ENCODE results near the gene ZNF385D. TPM values are rescaled to one million over a fixed set of nuclear protein-coding genes. Genes with fewer than 3 reads are reported as not detected.

The ZNF385D gene
- total RNA-seq, 1 experiment from 2014 or later = not detected

GRCh38 chr3:21466476-21466875, 284.5 kb downstream of the ZNF385D start:
- no peaks in the 10 kb centered on the region for H3K36me3 ChIP-seq (ENCODE audit: control insufficient read depth in 1 of 2, insufficient read depth in 2 of 2, low read length in 2 of 2)
- ChIA-PET RAD21 (ENCODE audit: low non-redundant PET in 1 of 2, low total read pairs in 2 of 2, uncharacterized antibody in 2 of 2, unreplicated experiment in 2 of 2) (no interaction called here), CTCF (no interaction called here), POLR2A (no interaction called here)
- H3K4me3 ChIP-seq (replicated peaks in 1 of 2; ENCODE audit: low read depth in 1 of 2, low read length in 2 of 2) = no peak overlapping the region
- intact Hi-C loops (cut with micrococcal nuclease) = no loop called here
- ATAC-seq (no peak), DNase-seq (ENCODE audit: low read depth, low spot score) (no peak)
- H3K4me1 ChIP-seq (ENCODE audit: control insufficient read depth in 1 of 2, insufficient read depth in 2 of 2, low read length in 2 of 2) = no peaks in the 10 kb centered on the region
- no peaks in the 10 kb centered on the region for H3K79me2 ChIP-seq (ENCODE audit: insufficient read depth, low read length)
- H3K27ac ChIP-seq (ENCODE audit: low read depth, low read length) = no peak overlapping the region
- no TSS peak for BruUV-seq (replicated peaks)
- no peak overlapping the region for H2AFZ ChIP-seq (ENCODE audit: low read depth, low read length, poor library complexity, severe bottlenecking)
- no peak overlapping the region for H3K4me2 ChIP-seq (ENCODE audit: low read length)
- H3K27me3 ChIP-seq (ENCODE audit: insufficient read depth, low read length) = no peaks in the 10 kb centered on the region
- peaks cover under 1 to 6% of the 10 kb centered on the region in 2 experiments; a peak in 1 of 4 replicates for H3K9me3 ChIP-seq (ENCODE audit: control insufficient read depth in 1 of 2, insufficient read depth in 1 of 2, low read depth in 1 of 2, low read length in 2 of 2)
- no peak overlapping the region for H3K9ac ChIP-seq (ENCODE audit: low read length)
- TF ChIP-seq SRF (IDR thresholded peaks at IDR 0.05; ENCODE audit: low read depth) (no peak), SP1 (IDR thresholded peaks at IDR 0.05; ENCODE audit: low read depth) (no peak), TCF7L2 (IDR thresholded peaks at IDR 0.05; ENCODE audit: borderline replicate concordance, extremely low read depth, insufficient read depth, insufficient read length) (no peak), RAD21 (IDR thresholded peaks at IDR 0.05; ENCODE audit: low read depth) (no peak), MAX (IDR thresholded peaks at IDR 0.05) (no peak), ZFX (IDR thresholded peaks at IDR 0.05) (no peak), ELF1 (IDR thresholded peaks at IDR 0.05; ENCODE audit: borderline replicate concordance, low read depth) (no peak), EZH2phosphoT487 (IDR thresholded peaks at IDR 0.05; ENCODE audit: borderline replicate concordance) (no peak), ZNF274 (IDR thresholded peaks at IDR 0.05; ENCODE audit: low read depth, low read length) (no peak), ZBTB33 (IDR thresholded peaks at IDR 0.05; ENCODE audit: extremely low read depth, insufficient replicate concordance, low read length) (no peak), ATF3 (IDR thresholded peaks at IDR 0.05) (no peak), FOSL1 (IDR thresholded peaks at IDR 0.05; ENCODE audit: low read depth) (no peak), CEBPB (IDR thresholded peaks at IDR 0.05; ENCODE audit: low read depth) (no peak), CBX3 (IDR thresholded peaks at IDR 0.05; ENCODE audit: low read depth) (no peak), EZH2 (IDR thresholded peaks at IDR 0.05) (no peak), POLR2A (IDR thresholded peaks at IDR 0.05; ENCODE audit: borderline replicate concordance, extremely low read depth, insufficient read depth, insufficient read length) (no peak), CTCF (IDR thresholded peaks at IDR 0.05 in 2 of 3, conservative IDR thresholded peaks at IDR 0.05 in 1 of 3; ENCODE audit: borderline replicate concordance in 1 of 3, insufficient read depth in 1 of 3, low read depth in 2 of 3, low read length in 2 of 3) (no peak), SIN3A (IDR thresholded peaks at IDR 0.05; ENCODE audit: low read depth) (no peak)
- H3K9me2 ChIP-seq (ENCODE audit: insufficient read depth) = no peaks in the 10 kb centered on the region
- H4K20me1 ChIP-seq (ENCODE audit: insufficient read depth) = no peaks in the 10 kb centered on the region

Measured in HCT116 (cell line).